GM11168 (cell line): ENCODE results near the gene CD72.
"Not testable (repeated sequence)": the region's sequence is repeated elsewhere in the genome, so short reads cannot be mapped to it uniquely, and the experiment has no call there.

Experiments used
- in situ Hi-C: fragments of 300-500 bp; cut with MboI; formaldehyde crosslinking; loops from one replicate; pipeline ENCODE4 v1.12.0; 2022; ENCODE audit warnings: low sequenced_read_pairs; ENCODE audit not compliant: unreplicated experiment

Gene CD72

DNA sequence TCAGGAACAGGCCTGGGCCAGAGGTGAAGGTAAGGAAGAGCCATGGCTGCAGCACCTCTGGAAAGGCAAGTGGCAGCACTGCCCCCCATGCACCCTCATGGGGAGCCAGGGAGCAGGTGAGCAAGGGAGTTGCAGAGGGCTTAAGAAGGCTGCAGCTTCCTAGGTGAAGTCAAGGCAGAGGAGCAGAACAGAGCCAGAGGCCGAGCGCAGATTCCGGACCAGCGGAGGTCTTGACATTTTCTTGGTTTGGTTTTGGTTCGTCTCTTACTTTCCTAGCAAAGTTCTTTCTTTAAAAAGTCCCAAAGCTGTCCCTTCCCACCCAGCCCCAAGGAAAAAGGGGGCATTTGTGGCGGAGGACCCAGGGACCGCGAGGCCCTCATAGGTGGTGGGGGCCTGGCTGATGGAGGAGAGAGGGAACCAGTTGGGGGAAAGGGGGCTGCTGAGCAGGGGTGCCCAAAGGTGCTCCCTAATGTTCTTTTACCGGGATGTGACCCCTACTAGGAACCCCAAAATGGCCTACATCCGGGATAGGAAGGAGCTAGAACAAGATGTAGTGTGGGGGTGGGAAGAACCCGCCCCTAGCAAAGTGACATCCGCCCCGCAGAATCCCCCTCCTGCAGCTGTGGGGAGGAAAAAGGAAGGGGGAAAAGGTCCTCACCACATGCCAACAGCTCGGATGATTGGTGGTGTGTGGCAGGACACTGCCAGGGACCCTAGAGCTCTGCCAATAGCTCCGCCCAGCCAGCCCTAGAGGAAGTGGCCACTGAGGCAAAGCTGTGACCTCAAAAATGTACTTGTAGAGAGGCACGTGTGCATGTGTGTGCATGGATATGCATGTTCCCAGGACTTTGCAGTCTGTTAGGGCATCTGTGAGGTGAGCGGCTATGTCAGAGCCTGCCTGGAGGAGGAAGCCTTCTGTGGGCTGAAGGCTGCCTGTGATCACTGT lies 914 bp upstream of the CD72 start:
- in situ Hi-C loops = no loop called here

DNA sequence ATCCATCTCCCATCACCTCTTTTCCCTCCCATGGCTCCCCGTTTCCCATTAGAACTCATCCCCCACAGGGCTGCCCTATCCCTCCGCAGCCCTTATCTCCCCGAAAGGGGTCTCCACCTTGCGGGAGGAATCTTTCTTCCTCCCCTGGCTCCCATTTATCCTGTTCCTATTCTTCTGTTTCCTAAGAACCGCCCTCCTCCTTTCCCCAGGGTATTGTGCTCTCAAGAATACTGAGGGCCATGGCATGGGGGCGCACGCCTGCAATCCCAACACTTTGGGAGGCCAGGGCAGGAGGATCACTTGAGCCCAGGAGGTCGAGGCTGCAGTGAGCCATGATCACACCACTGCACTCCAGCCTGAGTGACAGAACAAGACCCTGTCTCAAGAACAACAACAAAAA lies 665 bp downstream of the CD72 start:
- in situ Hi-C loops = no loop called here

DNA sequence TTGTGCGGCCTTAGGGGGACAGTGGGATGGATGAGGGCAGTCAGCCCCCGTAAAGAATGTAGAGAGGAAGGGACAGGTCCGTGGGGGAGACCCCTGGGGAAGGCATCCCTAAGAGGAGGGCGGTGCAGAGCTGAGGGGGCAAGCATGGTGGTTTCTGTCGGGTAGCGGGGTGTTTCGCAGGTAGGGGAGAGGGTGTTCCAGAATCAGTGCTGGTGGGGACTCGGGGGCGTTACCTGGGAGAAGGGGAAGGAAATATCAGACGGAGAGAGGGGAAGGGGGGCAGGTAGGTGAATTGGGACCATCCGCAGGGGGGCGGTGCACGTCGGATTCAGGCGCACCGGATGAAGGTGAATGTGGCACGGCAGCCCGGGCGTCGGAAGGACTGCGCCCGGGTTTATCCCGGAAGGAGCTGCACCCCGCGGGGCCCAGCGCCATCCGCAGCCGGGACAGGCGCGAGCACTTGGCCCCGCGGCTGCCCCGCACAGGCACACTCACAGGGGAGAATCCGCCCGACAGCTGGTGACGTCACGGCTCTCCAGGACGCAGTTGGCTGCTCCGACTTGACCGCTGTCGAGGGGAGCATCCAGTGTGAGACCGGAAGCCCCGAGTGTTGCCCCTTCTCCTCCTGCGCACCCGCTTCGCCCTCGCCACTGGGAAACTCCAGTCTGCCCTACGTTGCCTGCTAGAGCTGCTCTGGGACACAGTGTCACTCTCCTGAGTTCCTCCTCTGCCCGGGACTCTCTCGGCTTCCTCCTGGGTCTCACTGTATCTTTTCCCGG lies 1.3 kb downstream of the CD72 start:
- in situ Hi-C loops = no loop called here

- in situ Hi-C loops = no loop called here
These were observed 2.1 kb downstream of the CD72 start for GRCh38 chr9:35615981-35616680.

DNA sequence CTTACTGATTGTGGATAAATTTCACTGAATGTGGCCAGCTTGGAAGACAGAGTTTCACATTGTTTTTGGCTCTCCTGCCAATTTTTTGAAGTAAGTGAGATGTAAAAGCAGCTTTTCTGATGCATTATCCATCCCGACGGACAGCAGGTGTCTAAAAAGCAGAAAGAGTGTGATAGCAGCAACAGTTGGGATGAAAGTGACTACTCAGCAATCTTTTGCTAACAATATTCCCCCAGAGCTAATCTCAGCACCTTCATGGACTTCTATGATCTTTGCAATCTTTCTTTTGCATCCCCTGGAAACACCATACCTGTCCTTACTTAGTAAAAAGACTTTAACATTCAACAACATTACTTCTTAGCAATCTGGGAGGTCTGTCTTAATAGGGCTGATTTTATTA lies 5.4 kb downstream of the CD72 start:
- in situ Hi-C loops = no loop called here

DNA sequence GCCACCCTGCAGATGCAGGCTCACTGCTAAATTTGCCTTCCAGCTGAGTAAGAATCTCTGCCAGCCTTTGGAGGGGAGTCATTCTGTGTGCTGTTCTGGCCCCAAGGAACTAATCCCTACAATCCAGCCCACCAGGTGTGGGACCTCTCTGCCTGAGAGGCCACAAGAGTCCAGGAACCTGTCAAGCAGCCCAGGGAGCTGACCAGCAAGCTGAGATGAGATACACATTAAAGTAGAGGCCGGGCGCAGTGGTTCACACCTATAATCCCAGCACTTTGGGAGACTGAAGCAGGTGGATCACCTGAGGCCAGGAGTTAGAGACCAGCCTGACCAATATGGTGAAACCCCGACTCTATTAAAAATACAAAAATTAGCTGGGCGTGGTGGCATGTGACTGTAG lies 6.1 kb downstream of the CD72 start:
- in situ Hi-C loops = not testable (repeated sequence)

DNA sequence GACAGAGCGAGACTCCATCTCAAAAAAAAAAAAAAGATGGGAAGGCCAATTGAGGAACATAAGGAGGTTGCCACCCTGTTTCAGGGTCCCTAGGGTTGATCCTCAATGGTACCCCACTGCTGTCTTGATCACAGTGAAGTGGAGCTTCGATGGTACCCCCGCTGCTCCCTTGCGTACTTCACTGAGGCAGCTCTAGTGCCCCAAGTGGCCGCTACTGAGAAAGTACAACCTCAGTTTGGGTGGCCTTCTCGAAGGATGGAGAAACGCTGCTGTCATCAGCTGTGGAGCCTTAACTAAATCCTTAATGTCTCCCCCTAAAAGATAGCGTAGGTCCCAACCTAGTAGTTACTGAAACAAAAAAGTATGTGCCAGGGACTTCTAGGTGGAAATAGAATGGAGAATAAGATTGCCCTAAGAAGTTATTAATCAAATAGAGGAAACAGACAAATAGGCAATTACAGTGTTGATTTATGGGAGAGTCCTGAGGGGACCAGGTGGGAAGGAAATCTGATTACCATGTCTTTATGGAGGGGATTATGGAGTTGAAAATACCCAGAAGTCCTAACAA lies 6.9 kb downstream of the CD72 start:
- in situ Hi-C loops = no loop called here

GRCh38 chr9:35609820-35610163 lies 8.4 kb downstream of the CD72 start:
- in situ Hi-C loops = no loop called here

DNA sequence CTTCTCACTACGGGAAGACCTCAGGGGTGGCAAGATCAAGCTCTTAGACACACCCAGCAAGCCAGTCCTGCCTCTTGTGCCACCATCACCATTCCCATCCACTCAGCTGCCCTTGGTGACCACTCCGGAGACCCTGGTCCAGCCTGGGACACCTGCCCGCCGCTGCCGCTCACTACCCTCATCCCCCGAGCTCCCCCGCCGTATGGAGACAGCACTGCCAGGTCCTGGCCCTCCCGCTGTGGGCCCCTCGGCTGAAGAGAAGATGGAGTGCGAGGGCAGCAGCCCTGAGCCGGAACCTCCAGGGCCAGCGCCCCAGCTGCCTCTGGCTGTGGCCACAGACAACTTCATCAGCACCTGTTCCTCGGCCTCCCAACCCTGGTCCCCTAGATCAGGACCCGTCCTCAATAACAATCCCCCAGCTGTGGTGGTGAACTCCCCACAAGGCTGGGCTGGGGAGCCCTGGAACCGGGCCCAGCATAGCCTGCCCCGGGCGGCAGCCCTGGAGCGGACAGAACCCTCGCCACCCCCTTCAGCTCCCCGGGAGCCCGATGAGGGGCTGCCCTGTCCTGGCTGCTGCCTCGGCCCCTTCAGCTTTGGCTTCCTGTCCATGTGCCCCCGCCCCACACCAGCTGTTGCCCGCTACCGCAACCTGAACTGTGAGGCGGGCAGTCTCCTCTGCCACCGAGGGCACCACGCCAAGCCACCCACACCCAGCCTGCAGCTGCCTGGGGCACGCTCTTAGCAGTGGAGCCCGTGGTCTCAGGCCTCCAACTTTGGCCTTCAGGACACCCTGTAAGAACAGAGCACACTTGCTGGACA lies 9.0 kb downstream of the CD72 start:
- in situ Hi-C loops = no loop called here

DNA sequence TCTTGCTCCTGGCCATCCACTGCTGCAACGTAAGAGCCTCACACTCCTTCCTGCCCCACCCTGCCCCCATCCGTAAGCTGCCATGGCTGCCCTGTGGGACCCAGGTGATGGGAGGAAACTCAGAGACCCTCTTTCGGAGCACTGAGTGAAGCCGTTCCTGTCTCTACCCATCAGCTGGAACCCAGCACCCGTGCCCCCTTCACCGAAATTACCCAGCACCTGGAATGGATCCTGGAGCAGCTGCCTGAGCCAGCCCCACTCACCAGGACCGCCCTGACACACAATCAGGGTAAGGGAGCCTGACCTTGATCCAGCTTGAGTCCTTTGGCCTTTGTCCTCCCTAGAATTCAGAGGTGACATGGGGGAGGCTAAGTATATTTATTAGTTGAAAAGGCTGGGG lies 10.0 kb downstream of the CD72 start:
- in situ Hi-C loops = no loop called here

DNA sequence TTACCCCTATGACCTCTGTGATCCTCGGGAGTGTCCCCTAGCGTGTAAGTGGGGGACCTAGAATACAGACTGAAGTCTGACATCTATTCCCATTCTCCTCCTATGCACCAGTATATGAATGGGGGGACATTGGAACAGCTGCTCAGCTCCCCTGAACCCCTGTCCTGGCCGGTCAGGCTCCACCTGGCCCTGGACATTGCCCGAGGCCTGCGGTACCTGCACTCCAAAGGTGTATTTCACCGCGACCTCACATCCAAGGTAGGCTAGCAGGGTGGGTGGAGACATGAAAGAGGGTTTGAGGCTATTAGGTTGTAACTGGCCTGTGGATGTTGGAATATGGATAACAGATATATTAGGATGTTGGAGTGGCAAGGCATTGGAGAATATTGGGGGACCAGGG lies 11.5 kb downstream of the CD72 start:
- in situ Hi-C loops = no loop called here

- in situ Hi-C loops = no loop called here
These were observed 12.1 kb downstream of the CD72 start for GRCh38 chr9:35606138-35606504.

GRCh38 chr9:35605351-35606137 lies 12.7 kb downstream of the CD72 start:
- in situ Hi-C loops = no loop called here

- in situ Hi-C loops = no loop called here
These were observed 13.4 kb downstream of the CD72 start, which contains the start of gene TESK1 for GRCh38 chr9:35604578-35605350. TESK1 (plus strand) TSS chr9:35605262; CDS start chr9:35605620, 358 bp downstream.

- in situ Hi-C loops = no loop called here
These were observed 14.1 kb downstream of the CD72 start for GRCh38 chr9:35603986-35604577.

GRCh38 chr9:35603506-35603985 lies 14.7 kb downstream of the CD72 start:
- in situ Hi-C loops = no loop called here

DNA sequence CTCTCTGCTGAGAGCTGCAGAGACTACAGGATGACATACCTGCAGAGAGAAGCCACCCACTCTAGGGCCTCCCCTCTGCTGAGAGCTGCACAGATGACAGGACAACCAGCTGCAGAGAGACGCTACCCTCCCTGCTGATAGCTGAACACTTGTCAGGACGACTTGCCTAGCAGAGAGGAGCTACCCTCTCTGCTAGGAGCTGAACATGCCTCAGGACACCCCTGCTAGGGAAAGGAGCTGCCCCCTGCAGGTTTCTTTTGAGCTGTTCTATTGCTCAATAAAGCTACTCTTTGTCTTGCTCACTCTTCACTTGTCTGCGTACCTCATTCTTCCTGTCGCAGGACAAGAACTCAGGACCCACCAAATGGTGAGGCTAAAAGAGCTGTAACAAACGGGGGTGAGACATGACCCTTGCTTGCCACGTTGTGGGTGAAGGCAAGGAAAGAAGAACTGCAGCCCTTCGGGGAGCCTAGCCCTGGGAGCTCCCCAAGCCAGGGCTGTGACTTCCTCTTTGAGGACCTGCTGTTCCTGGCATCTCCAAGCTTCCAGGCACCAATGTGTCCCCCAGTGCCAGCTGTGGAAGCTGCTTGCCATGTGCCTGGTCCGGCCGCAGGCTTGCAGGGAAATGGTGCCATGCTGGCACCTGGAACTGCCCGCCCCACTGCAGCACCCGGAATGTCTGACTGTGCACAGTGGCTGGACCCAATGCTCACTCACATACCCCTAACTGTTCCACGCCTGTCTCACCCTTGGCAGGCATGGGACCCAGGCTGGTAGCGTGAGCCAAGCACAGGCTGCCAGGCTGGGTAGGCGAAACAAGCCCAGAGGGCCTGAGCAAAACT lies 18.2 kb downstream of the CD72 start:
- in situ Hi-C loops = no loop called here
